Hepatocyte (in vitro differentiated cells): ENCODE data around the gene CTDSP2.

Experiments
- EZH2 ChIP-seq: fragments of 200-600 bp; sonication (generic); IDR thresholded peaks from 2 replicates; pipeline ENCODE4 v1.6.1; 2016; ENCODE audit warnings: antibody characterized with exemption, mild to moderate bottlenecking, borderline replicate concordance
- EZH2phosphoT487 ChIP-seq: fragments of 200-600 bp; sonication (generic); IDR thresholded peaks from one replicate; pipeline ENCODE4 v1.6.1; 2018; ENCODE audit warnings: antibody characterized with exemption, mild to moderate bottlenecking, low read depth, moderate library complexity; ENCODE audit not compliant: unreplicated experiment, severe bottlenecking
- TF ChIP-seq, protein P1 (sequence below): fragments of 200-600 bp; sonication (generic); IDR thresholded peaks from 2 replicates; pipeline ENCODE4 v1.5.1; 2016; ENCODE audit warnings: antibody characterized with exemption, mild to moderate bottlenecking; ENCODE audit not compliant: poor library complexity

- TF ChIP-seq, protein P1, sequence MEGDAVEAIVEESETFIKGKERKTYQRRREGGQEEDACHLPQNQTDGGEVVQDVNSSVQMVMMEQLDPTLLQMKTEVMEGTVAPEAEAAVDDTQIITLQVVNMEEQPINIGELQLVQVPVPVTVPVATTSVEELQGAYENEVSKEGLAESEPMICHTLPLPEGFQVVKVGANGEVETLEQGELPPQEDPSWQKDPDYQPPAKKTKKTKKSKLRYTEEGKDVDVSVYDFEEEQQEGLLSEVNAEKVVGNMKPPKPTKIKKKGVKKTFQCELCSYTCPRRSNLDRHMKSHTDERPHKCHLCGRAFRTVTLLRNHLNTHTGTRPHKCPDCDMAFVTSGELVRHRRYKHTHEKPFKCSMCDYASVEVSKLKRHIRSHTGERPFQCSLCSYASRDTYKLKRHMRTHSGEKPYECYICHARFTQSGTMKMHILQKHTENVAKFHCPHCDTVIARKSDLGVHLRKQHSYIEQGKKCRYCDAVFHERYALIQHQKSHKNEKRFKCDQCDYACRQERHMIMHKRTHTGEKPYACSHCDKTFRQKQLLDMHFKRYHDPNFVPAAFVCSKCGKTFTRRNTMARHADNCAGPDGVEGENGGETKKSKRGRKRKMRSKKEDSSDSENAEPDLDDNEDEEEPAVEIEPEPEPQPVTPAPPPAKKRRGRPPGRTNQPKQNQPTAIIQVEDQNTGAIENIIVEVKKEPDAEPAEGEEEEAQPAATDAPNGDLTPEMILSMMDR: no peak
- TF ChIP-seq EZH2 (no peak), EZH2phosphoT487 (no peak)
Measured at GRCh38 chr12:57868221-57868620, 21.7 kb upstream of the CTDSP2 start.
